GM13977 (cell line): ENCODE measurements around the gene LCN1.

ENCODE experiments used
- DNase-seq: peaks from one replicate; pipeline ENCODE4 v3.0.0; 2012; ENCODE audit warnings: low spot score
- in situ Hi-C: fragments of 300-500 bp; cut with MboI; formaldehyde crosslinking; loops from one replicate; pipeline ENCODE4 v1.12.0; 2022; ENCODE audit warnings: low sequenced_read_pairs, low pct_unique_long_range_greater_than_20kb, mixed read lengths, inconsistent platforms; ENCODE audit not compliant: unreplicated experiment
- TF ChIP-seq, protein P1 (sequence below): IDR thresholded peaks from 2 replicates; pipeline ENCODE4 v1.5.1; 2012; ENCODE audit warnings: mild to moderate bottlenecking, control low read depth; ENCODE audit not compliant: insufficient read depth; ENCODE audit errors: extremely low read depth, missing control alignments

The LCN1 gene

DNA sequence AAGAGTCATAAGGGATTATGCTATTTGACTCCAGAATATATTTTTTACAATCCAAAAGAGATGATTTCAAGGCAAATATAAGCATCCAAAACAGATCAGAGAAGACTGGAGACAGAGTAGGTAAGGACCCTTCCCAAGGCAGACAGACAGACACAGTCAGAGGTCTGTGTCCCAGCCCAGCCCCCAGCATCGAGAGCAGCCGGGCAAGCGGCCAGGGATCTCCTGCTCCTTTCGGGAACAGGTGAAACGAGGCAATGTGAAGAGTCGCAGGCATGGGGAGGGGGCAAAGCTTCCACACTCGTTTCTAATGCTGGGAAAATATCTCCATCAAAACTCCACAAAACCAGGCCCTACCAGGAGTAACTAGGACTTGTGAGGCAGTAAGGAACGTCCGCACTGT lies 46.1 kb downstream of the LCN1 start:
- DNase-seq: no peak
- TF ChIP-seq, protein P1, sequence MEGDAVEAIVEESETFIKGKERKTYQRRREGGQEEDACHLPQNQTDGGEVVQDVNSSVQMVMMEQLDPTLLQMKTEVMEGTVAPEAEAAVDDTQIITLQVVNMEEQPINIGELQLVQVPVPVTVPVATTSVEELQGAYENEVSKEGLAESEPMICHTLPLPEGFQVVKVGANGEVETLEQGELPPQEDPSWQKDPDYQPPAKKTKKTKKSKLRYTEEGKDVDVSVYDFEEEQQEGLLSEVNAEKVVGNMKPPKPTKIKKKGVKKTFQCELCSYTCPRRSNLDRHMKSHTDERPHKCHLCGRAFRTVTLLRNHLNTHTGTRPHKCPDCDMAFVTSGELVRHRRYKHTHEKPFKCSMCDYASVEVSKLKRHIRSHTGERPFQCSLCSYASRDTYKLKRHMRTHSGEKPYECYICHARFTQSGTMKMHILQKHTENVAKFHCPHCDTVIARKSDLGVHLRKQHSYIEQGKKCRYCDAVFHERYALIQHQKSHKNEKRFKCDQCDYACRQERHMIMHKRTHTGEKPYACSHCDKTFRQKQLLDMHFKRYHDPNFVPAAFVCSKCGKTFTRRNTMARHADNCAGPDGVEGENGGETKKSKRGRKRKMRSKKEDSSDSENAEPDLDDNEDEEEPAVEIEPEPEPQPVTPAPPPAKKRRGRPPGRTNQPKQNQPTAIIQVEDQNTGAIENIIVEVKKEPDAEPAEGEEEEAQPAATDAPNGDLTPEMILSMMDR: no peak
- in situ Hi-C loops: no loop called here

DNA sequence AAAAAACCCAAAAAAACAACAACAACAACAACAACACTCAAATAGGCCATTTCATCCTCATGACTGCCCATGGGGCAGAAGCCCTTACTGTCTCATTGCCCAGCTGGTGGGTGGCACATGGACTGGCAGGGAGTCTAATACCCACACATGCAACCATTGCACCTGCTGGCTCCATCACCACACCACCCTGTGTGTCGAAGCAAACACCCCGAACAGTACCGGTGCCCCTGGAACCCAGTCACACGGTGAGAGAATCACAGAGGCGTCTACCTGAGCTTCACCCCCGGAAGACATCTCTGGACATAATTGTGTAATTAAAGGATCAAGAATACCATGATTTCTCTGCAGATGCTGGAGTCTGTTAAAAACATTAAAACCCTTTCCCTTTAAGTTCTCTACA lies 46.8 kb downstream of the LCN1 start:
- DNase-seq: no peak
- in situ Hi-C loops: no loop called here
- TF ChIP-seq, protein P1: no peak

DNA sequence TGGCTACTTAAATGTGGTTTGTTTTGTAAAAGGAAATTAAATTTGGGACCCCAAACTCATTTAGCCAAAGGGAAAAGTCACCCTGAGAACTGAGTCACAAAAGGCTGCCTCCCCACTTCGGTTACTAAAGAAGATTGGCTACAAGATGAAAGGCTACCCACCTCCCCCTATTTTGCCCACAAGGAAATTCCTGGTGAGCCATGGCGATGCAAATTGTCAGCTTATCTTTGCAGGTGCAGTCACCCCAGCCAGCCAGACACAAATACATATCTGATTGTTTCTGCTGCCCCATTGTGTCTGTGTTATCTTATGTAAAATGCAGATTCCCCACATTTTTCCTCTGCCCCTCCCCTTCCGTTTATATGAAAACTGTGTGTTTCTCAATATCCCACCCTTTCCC lies 49.2 kb downstream of the LCN1 start:
- DNase-seq: no peak
- TF ChIP-seq, protein P1: no peak
- in situ Hi-C loops: no loop called here

DNA sequence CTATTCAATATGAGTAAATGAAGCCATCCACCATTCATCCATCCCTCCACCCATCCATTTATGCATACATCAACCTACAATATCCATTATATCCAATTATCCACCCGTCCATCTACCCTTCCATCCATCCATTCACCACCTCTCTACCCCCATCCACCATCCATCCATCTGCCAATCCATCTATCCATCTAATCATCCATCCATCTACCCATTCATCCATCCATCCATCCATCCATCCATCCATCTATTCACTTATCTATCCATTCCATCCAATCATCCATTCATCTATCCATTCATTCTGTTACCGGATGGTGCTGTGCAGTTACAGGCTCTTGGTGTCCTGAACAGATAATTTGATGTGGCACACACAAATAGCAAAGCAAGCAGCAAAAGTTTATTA lies 51.0 kb downstream of the LCN1 start:
- no peak for DNase-seq
- TF ChIP-seq, protein P1: no peak
- in situ Hi-C loops: no loop called here

DNA sequence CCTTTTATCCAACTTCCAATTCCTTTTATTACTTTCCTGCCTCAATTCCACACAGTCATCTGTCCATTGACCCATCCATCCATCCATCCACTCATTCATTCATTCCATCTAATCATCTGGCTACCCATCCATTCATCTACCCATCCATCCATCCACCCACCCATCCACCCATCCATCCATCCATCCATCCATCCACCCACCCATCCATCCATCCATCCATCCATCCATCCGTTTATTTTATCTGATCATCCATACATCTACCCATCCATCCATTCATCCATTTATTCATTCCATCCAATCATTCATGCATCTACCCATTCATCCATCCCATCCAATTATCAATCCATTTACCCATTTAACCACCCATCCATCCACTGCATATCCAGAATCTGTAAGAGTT lies 51.9 kb downstream of the LCN1 start:
- DNase-seq: no peak
- TF ChIP-seq, protein P1: no peak
- in situ Hi-C loops: no loop called here

DNA sequence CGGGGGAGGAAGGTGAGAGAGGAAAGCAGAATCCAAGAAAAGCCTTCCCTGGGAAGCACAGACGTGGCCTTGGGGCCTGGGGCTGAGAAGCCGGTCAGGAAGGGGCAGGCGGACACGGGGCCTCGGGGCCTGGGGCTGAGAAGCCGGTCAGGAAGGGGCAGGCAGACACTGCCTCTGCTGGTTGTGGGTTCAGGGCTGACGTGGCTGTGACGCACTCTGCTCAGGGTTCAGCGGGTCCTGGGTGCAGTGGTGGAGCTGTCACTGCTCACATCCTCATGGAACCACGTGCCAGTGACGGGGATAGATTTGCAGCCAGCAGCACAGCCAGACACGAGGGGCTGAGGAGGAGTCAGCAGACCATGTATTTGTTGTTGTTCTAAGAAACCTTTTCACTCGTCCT lies 53.1 kb downstream of the LCN1 start:
- in situ Hi-C loops: no loop called here
- TF ChIP-seq, protein P1: no peak
- DNase-seq: no peak

DNA sequence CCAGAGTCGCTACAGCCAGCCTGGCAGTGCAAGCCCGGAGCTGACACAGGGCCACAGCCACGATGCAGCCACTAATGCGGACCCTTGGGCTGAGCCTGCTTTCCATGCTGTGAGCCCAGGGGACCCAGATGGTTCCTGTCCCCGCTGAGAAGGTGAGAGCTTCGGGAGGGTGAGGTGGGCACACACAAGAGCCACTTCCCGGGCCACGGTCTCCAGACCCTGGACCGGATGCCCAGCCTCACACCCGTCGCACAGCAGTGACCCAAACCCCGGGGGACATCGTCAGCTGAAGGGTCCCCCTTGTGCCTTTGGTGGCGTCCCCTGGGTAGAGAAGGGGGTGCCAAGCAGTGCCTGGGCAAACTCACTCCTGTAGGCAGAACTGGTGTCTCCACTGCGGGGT lies 53.7 kb downstream of the LCN1 start:
- in situ Hi-C loops: no loop called here
- DNase-seq: no peak
- TF ChIP-seq, protein P1: no peak
